ENCODE measurements around the gene NPW. TPM values are rescaled to one million over a fixed set of nuclear protein-coding genes. Genes with fewer than 3 reads are reported as not detected.

NPW gene
- total RNA-seq, 4 donors from 2014 or later, result 0.48 TPM; not detected in 3

DNA sequence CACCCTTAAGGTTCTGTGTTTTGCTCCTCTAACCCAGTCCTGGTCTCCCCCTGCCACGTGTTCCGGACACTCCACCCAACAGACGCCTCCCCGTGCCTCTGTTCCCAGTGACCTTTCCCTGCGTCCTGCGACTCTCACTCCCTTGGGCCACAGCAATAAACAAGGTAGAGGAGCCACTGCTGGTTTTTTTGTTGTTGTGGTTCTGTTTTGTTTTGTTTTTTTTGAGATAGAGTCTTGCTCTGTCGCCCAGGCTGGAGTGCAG, 3.7 kb upstream of the NPW start:
- H3K4me3 ChIP-seq, result no peak overlapping the region
- intact Hi-C loops (cut with DNase I), result no loop called here
- TF ChIP-seq, protein P1, sequence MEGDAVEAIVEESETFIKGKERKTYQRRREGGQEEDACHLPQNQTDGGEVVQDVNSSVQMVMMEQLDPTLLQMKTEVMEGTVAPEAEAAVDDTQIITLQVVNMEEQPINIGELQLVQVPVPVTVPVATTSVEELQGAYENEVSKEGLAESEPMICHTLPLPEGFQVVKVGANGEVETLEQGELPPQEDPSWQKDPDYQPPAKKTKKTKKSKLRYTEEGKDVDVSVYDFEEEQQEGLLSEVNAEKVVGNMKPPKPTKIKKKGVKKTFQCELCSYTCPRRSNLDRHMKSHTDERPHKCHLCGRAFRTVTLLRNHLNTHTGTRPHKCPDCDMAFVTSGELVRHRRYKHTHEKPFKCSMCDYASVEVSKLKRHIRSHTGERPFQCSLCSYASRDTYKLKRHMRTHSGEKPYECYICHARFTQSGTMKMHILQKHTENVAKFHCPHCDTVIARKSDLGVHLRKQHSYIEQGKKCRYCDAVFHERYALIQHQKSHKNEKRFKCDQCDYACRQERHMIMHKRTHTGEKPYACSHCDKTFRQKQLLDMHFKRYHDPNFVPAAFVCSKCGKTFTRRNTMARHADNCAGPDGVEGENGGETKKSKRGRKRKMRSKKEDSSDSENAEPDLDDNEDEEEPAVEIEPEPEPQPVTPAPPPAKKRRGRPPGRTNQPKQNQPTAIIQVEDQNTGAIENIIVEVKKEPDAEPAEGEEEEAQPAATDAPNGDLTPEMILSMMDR (IDR thresholded peaks at IDR 0.05), result no peak
- TF ChIP-seq POLR2A (IDR thresholded peaks at IDR 0.05), result no peak
- no peaks in the 10 kb centered on the region for H3K9me3 ChIP-seq
- H3K4me1 ChIP-seq, result peaks cover 14 to 34% (median 18%) of the 10 kb centered on the region in 3 donors
- no peaks in the 10 kb centered on the region for H3K36me3 ChIP-seq
- peak overlapping the region; percentile 58 to 78 (median 70) for H3K27ac ChIP-seq
- 71 to 79% methylated on average over 3 to 7 of the region's 7 CpGs for WGBS, 2 donors
- DNase-seq, result no peak
- H3K27me3 ChIP-seq, result peaks cover 3 to 42% (median 11%) of the 10 kb centered on the region in 4 donors

DNA sequence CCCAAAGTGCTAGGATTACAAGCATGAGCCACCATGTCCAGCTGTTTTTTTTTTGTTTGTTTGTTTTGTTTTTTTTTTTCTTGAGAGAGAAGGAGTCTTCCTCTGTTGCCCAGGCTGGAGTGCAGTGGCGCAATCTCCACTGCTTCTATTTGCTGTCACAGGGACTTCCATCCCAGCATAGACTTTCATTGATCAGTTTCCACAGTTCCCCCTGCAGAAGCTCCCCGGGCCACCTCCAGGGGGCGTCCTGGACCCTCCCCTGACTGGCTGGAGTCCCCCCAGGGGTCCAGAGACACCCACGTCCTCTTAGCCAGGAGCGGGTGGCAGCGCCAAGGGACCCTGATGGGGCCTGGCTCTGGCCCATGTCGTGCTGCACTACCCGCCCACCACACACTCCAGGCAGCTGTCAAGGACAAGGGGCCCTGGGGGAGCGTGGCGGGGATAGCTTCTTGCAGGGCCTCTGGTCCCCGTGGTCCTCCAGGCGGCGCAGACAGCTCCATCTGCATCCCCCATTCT, 3.1 kb upstream of the NPW start:
- WGBS, 2 donors, result 44% methylated on average over 2 of the region's 13 CpGs; no CpG with 5 or more reads in 1 of the 2 donors
- Histone ChIP-seq H3K4me1 (peaks cover 14 to 35% (median 18%) of the 10 kb centered on the region in 3 donors), H3K36me3 (no peaks in the 10 kb centered on the region), H3K4me3 (no peak overlapping the region), H3K9me3 (no peaks in the 10 kb centered on the region), H3K27ac (no peak overlapping the region), H3K27me3 (peaks cover 3 to 48% (median 11%) of the 10 kb centered on the region in 4 donors)
- intact Hi-C loops (cut with DNase I), result no loop called here
- DNase-seq, result no peak
- TF ChIP-seq, protein P1 (IDR thresholded peaks at IDR 0.05), result peak in 2 of 6 experiments; percentile 17 to 20
- TF ChIP-seq POLR2A (IDR thresholded peaks at IDR 0.05), result no peak

DNA sequence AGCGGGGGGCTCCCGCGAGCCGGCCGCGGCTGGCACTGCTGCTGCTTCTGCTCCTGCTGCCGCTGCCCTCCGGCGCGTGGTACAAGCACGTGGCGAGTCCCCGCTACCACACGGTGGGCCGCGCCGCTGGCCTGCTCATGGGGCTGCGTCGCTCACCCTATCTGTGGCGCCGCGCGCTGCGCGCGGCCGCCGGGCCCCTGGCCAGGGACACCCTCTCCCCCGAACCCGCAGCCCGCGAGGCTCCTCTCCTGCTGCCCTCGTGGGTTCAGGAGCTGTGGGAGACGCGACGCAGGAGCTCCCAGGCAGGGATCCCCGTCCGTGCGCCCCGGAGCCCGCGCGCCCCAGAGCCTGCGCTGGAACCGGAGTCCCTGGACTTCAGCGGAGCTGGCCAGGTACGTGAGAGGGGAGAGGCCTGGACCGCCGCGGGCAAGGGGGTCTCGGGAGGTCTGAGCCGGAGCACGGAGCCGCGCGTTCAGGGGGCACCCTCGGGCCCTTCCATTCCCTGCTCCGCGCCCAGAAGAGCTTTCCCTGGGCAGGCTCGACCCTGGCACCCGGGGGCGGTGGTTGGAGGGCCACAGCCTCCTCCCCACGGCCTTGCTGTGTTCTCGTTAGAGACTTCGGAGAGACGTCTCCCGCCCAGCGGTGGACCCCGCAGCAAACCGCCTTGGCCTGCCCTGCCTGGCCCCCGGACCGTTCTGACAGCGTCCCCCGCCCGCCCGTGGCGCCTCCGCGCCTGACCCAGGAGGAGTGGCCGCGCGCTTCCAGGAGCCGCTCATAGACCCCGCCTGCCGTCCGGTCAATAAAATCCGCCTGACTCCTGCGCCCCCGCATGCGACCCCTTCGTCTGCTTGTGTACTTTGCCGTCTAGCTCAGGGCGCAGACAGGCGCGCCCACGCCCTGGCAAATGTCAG, 591 bp downstream of the NPW start:
- peaks cover 3 to 62% (median 11%) of the 10 kb centered on the region in 4 donors for H3K27me3 ChIP-seq
- WGBS, 2 donors, result 1 to 2% methylated on average over 14 to 38 of the region's 96 CpGs
- no peaks in the 10 kb centered on the region for H3K36me3 ChIP-seq
- H3K4me3 ChIP-seq, result peak overlapping the region in 2 of 4 donors; percentile 21 to 50
- intact Hi-C loops (cut with DNase I), result loop anchor here (5.0 kb wide), 1 partner anchor 122 kb away; no protein-coding TSS in a partner anchor
- no peak for DNase-seq
- no peak overlapping the region for H3K27ac ChIP-seq
- peaks cover 31 to 53% (median 32%) of the 10 kb centered on the region in 3 donors for H3K4me1 ChIP-seq
- H3K9me3 ChIP-seq, result no peaks in the 10 kb centered on the region
- TF ChIP-seq, protein P1 (IDR thresholded peaks at IDR 0.05), result no peak
- no peak for TF ChIP-seq POLR2A (IDR thresholded peaks at IDR 0.05)

DNA sequence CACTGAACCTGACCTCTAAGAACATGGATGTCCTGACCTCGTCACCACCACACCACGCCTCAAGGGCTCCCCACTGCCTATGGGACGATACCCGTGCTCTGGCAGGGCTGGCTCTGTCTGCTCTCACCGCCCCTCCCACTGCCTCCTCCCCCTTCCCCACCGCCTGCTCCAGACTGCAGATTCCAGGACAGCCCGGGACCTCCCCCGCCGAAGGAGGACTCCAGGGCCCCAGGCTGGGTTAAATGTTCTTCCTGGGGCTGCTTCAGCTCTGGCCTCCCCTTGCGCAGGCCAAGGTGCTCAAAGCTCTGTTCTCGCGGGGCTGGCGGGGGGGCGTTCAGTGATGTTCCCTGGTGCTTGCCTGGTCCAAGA, 3.1 kb downstream of the NPW start:
- WGBS, 2 donors, result 0 to 10% methylated on average over 1 to 2 of the region's 14 CpGs
- no peaks in the 10 kb centered on the region for H3K36me3 ChIP-seq
- H3K9me3 ChIP-seq, result no peaks in the 10 kb centered on the region
- H3K27ac ChIP-seq, result peak overlapping the region; percentile 29 to 85 (median 78)
- peaks cover 3 to 57% (median 11%) of the 10 kb centered on the region in 4 donors for H3K27me3 ChIP-seq
- peak overlapping the region in 3 of 4 donors; percentile 31 to 61 (median 32) for H3K4me3 ChIP-seq
- peaks cover 32 to 67% (median 41%) of the 10 kb centered on the region in 3 donors for H3K4me1 ChIP-seq
- no peak for TF ChIP-seq POLR2A (IDR thresholded peaks at IDR 0.05)
- TF ChIP-seq, protein P1 (IDR thresholded peaks at IDR 0.05), result no peak
- no peak for DNase-seq
- intact Hi-C loops (cut with DNase I), result loop anchor here (5.0 kb wide), 1 partner anchor 120 kb away; no protein-coding TSS in a partner anchor

Data from esophagus squamous epithelium (tissue), 5 donors.